ENCODE measurements around the gene SOX6. TPM values are rescaled to one million over a fixed set of nuclear protein-coding genes. Genes with fewer than 3 reads are reported as not detected.

SOX6 gene
- total RNA-seq, 4 donors from 2014 or later = 5.7 to 23.8 (median 18.4) TPM

DNA sequence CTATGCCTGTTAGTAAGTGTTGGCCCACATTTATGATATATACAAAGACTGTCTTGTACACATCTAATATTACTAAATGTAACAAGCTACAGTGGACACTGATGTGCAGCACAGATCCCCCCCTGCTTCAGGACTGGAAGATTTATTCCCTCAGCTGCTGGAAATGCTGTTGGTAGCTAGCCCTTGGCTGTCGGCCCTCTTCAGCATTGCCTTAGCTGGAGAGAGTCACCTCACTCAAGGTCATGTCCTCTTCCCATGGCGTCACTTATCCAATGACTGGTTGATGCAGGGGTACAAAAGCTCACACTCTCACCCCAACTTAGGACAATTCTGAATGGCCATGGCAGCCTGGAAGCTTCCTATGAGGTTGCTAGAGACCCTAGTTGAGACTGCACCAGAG is 312.7 kb downstream of the SOX6 start:
- no peaks in the 10 kb centered on the region for H3K9me3 ChIP-seq
- peaks cover 0 to 12% (median 0%) of the 10 kb centered on the region in 3 donors for H3K36me3 ChIP-seq
- H3K27me3 ChIP-seq = no peaks in the 10 kb centered on the region
- TF ChIP-seq EP300 (IDR thresholded peaks at IDR 0.05) (no peak), POLR2A (IDR thresholded peaks at IDR 0.05) (no peak)
- TF ChIP-seq, protein P1, sequence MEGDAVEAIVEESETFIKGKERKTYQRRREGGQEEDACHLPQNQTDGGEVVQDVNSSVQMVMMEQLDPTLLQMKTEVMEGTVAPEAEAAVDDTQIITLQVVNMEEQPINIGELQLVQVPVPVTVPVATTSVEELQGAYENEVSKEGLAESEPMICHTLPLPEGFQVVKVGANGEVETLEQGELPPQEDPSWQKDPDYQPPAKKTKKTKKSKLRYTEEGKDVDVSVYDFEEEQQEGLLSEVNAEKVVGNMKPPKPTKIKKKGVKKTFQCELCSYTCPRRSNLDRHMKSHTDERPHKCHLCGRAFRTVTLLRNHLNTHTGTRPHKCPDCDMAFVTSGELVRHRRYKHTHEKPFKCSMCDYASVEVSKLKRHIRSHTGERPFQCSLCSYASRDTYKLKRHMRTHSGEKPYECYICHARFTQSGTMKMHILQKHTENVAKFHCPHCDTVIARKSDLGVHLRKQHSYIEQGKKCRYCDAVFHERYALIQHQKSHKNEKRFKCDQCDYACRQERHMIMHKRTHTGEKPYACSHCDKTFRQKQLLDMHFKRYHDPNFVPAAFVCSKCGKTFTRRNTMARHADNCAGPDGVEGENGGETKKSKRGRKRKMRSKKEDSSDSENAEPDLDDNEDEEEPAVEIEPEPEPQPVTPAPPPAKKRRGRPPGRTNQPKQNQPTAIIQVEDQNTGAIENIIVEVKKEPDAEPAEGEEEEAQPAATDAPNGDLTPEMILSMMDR (IDR thresholded peaks at IDR 0.05) = no peak
- 91% methylated on average over 2 of the region's 2 CpGs for WGBS, 2 donors
- no peak overlapping the region for H3K27ac ChIP-seq
- DNase-seq (ENCODE audit: low spot score in 2 of 2) = no peak
- peaks cover 0 to 5% (median 0%) of the 10 kb centered on the region in 4 donors for H3K4me1 ChIP-seq
- H3K4me3 ChIP-seq = no peak overlapping the region

DNA sequence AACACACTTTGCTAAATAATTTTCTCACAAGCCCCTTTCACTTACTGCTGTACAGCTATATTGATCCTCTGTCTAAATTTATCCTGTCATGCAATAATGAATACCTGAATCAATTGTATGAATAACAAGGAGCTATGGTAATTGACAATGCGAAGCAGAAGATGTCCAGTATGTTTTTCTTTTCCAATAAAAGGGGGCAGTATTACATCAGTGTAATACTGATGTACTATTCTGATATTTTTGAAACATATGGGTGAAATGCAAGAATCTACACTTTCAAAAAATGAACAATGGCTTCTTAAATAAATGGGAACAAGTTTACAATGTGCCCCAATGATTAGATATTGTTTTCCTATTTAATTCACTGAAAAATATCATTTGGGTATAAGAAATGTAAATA is 315.1 kb downstream of the SOX6 start:
- Histone ChIP-seq H3K27ac (no peak overlapping the region), H3K4me1 (peaks cover 0 to 5% (median 0%) of the 10 kb centered on the region in 4 donors), H3K9me3 (no peaks in the 10 kb centered on the region), H3K27me3 (no peaks in the 10 kb centered on the region), H3K36me3 (peaks cover 0 to 1% (median 0%) of the 10 kb centered on the region in 3 donors), H3K4me3 (no peak overlapping the region)
- no peak for DNase-seq (ENCODE audit: low spot score in 2 of 2)
- WGBS, 2 donors = 85 to 90% methylated on average over 1 of the region's 1 CpG
- TF ChIP-seq POLR2A (IDR thresholded peaks at IDR 0.05) (no peak), EP300 (IDR thresholded peaks at IDR 0.05) (no peak)
- TF ChIP-seq, protein P1 (IDR thresholded peaks at IDR 0.05) = no peak

DNA sequence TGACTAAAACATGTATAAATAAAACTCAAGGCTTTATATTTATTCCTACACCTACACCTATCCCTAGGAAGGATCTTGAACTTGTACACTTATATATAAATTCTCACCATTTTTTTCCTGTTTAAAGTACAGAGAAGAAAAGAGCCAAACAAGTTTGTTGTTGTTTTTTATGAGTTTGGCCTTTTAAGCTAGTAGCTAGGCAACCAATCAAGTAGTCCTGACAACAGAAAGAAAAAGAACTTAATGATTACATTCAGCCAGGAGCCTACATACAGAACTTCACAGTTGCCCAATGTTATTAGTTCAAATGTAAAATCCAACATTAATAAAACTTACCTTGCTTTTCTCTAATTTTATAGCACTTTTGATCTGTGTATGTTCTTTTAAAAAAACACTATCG is 316.2 kb downstream of the SOX6 start:
- Histone ChIP-seq H3K4me1 (peaks cover 0 to 5% (median 0%) of the 10 kb centered on the region in 4 donors), H3K27me3 (no peaks in the 10 kb centered on the region), H3K36me3 (no peaks in the 10 kb centered on the region), H3K4me3 (no peak overlapping the region), H3K9me3 (no peaks in the 10 kb centered on the region), H3K27ac (no peak overlapping the region)
- TF ChIP-seq, protein P1 (IDR thresholded peaks at IDR 0.05) = no peak
- TF ChIP-seq POLR2A (IDR thresholded peaks at IDR 0.05) (no peak), EP300 (IDR thresholded peaks at IDR 0.05) (no peak)
- 96 to 99% methylated on average over 1 of the region's 1 CpG for WGBS, 2 donors
- DNase-seq (ENCODE audit: low spot score in 2 of 2) = no peak

DNA sequence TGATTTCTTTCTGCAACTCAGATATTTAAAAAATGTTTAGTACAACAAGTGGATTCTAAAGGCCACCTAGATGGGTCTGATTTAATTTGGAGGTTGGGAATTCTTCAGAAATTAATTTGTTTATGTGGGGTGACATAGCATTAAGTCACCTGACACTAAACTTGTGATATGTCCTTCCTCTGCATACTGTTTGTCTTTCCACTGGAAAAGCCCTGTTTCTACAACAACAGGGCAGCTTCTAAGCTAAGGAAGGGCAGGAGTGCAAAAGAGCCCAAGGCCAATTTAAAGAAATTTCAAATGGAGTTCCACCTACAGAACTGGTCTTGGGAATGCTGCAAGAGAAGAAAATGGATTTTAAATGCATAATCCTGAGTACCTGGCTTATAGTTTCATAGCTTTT is 319.2 kb downstream of the SOX6 start:
- Histone ChIP-seq H3K36me3 (no peaks in the 10 kb centered on the region), H3K4me3 (no peak overlapping the region), H3K27ac (no peak overlapping the region), H3K4me1 (peaks cover 0 to 12% (median 2%) of the 10 kb centered on the region in 4 donors), H3K27me3 (no peaks in the 10 kb centered on the region), H3K9me3 (no peaks in the 10 kb centered on the region)
- DNase-seq (ENCODE audit: low spot score in 2 of 2) = no peak
- TF ChIP-seq, protein P1 (IDR thresholded peaks at IDR 0.05) = no peak
- no peak for TF ChIP-seq POLR2A (IDR thresholded peaks at IDR 0.05)
- TF ChIP-seq EP300 (IDR thresholded peaks at IDR 0.05) = no peak

DNA sequence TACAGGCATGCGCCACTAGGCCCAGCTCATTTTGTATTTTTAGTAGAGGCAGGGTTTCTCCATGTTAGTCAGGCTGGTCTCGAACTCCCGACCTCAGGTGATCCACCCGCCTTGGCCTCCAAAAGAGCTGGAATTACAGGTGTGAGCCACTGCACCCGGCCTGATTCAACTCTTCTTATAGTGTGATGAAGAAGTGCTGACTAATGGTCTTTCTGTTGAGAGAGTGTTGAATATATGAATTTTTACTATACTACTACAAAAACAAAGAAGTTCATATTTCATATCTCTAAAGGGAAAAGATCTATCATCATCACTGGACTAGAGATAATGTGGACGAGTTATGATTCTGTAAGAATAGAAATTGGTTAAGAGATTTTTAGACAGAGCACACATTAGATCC is 320.1 kb downstream of the SOX6 start:
- Histone ChIP-seq H3K4me1 (peaks cover 0 to 12% (median 2%) of the 10 kb centered on the region in 4 donors), H3K27me3 (no peaks in the 10 kb centered on the region), H3K27ac (no peak overlapping the region), H3K4me3 (no peak overlapping the region), H3K9me3 (no peaks in the 10 kb centered on the region), H3K36me3 (no peaks in the 10 kb centered on the region)
- DNase-seq (ENCODE audit: low spot score in 2 of 2) = no peak
- no peak for TF ChIP-seq POLR2A (IDR thresholded peaks at IDR 0.05)
- no peak for TF ChIP-seq EP300 (IDR thresholded peaks at IDR 0.05)
- TF ChIP-seq, protein P1 (IDR thresholded peaks at IDR 0.05) = no peak
- 89 to 93% methylated on average over 6 of the region's 6 CpGs for WGBS, 2 donors
